SIG-M5 treated with dmso at 0.1 percent for 504 hours (cell line): ENCODE results near the gene MSI2.
A peak's percentile ranks its signal among the peaks of the same experiment; 100 is the strongest.

Experiments
- DNase-seq: peaks from one replicate; lab custom pipeline; 2025; ENCODE audit not compliant: unreplicated experiment; lab: John Stamatoyannopoulos, UW

MSI2 gene

DNA sequence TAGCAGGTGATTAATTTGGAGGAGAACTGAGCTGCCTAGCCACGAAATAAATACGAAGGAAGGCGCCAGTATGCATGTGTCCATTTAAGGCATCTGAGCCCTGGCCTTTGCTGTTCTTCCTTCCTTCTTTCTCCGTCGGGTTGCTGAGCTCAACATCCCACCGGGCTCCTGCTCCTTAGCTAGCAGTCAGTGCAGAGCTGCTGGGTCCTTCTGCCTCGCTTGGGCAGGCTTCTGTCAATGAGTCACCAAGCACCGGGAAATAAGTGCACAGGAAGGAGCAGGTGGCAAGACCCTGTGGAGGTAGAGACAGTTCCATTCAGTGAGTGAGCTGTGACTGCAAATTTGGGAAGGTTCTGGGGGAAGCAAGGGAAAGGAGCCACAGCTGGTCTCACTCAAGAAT lies 368.1 kb downstream of the MSI2 start:
- no peak for DNase-seq

DNA sequence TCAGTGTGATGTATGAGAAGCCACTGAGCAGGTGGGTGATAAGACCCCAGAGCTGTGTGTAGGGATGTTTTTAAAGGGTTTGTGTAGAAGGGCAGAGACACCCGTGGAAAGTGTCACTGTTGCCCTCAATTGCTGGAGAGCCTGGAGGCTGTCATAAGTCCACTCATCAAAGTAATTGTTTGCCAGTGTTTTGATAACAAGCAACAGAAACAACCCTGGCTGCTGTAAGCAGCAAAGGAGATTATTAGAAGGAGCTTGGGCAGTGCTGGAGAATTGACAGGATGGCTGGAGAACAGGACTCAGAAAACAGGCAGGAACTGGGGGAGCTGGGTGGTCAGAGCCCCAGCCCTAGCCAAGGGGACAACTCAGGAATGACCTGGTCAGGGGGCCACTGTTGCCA lies 369.2 kb downstream of the MSI2 start:
- no peak for DNase-seq

DNA sequence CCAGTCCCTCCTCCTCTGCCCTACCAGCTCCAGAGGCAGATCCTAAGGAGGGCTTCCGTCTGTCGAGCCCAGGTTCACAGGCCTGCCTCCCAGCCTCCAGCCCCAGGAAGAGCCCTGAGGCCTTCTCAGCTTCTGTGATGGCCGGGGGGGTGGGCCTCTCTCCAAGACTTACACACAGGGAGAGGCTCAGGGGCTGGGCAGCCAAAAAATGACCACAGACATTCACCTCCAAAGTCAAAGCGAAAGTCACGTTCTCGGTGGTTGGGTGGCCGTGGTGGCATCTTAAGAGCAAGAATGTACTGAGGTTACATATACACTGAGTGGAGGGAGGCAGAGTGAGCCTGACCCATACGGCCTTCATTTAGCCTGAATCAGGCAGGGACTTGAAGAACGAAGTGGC lies 369.6 kb downstream of the MSI2 start:
- DNase-seq, result no peak

DNA sequence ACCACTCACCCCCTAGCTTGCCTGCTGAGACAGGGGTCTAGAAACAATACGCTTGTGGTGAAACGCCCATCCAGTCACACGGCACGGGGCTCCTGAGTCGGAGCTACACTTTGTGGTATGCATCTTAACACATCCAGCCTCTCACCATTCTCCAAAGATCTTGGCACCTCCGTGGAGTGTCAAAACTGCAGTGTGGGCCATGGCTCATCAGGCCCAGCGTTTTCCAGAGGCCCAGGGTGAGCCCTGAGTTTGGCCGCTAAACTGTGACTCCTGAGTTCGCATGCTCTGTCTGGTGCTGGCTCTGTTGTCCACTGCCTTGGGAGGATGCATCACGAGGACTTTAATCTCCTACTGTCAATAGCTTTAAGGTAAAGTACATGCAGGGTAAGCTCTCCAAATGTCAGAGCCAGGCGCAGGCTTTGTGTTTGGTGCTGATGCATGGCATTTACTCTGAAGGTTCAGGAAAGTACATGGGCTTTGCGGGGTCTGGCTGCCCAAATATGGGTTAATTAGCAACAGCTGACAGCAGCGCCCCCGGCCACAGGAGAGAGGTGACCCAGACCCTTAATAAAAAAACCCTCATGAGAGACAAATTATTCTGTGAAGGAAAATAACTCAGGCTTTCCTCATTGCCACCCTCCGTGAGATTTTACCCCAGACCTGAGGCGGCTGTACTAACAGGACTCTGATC lies 370.3 kb downstream of the MSI2 start:
- no peak for DNase-seq

DNA sequence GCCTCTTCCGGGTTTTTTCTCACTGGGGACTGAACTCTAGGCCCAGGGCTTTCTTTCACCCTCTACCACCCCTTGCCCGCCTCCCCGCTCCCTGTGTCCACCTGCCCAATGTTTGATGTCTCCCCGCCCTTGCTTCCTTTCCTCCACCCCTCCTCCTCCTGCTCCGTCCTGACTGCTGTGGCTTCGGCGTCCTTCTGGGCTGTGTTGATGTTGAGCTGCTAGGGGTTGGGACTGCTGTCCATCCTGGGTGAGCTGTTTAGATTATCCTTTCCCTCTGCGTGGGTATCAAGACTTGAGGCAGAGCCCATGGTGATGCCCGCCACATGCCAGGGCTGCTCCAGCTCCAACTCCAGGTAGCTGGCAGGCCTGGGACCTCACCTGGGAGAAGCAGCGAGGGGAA lies 371.3 kb downstream of the MSI2 start:
- DNase-seq, result no peak

DNA sequence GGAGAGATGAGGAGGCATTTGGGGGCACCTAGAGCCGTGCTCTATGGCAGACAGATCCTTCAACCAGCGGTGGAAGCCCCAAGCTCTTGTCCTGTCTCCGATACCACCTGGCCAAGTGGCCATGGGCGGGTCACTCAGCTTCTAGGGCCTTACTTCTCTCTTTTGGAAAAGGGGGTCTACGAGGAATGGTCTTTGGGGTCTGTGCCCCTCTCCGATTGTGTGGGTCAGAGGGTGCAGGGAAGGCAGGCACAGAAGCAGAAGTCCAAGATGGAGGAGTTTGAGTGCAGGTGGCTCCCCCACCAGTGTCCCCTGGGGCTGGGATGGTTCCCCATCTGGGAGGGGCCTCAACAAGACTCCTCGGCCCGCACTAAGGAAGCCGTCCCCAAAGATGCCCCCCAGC lies 372.1 kb downstream of the MSI2 start:
- no peak for DNase-seq

DNA sequence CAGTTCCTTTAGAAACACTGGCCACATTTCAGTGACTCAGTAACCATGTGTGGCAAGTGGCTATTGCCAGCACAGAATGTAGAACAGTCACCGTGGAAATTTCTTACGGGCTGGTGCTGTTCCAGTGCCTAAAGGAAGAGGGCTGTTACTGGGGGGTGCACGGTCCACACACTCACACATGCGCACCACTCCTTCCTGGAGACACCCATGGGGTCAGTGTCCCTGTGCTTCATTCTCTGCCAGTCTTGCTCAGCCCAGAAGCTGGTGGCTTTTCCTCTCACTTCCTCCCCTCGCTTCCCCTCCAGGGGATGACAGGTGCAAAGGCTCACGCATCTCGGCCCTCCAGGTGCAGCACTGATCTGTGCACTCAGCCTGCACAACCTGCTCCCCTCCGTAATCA lies 373.1 kb downstream of the MSI2 start:
- peak; percentile 78 for DNase-seq

DNA sequence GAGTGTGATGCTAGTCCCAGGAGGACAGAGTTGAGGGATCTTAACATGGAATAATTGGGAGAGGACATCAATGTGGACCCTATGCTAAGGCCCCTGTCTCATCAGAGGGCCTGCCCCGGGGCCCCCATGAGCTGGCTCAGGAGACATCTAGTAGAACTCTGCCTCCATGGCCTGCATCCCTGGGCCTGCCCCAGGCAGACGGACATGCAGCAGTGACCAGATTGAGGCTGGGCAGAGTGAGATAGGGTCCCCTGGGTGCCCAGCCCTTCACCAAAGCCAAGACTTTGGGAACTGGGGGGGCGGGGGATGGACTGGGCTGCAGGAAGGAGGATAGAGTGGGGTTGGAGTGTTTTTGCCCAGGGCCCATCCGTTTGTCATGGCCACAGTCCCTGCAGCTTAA lies 373.6 kb downstream of the MSI2 start:
- no peak for DNase-seq

DNA sequence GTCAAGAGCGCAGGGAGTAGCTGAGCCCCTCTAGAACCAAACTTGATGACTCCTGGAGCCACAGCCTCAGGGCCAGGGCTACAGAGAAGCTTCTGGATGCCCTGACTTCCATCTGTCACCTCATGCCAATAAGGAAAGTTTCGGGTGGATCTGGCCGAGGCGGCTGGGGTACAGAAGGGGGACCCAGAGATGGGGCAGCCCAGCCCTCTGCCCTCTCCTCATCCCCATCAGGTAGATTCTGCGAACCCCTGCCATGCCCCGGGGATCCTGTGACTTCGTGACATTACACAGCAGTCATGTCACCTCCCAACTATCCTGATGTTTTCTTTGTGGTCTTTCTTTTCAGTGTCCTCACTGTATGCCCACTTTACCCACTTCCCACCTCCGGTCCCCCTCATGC lies 374.4 kb downstream of the MSI2 start:
- DNase-seq, result no peak

DNA sequence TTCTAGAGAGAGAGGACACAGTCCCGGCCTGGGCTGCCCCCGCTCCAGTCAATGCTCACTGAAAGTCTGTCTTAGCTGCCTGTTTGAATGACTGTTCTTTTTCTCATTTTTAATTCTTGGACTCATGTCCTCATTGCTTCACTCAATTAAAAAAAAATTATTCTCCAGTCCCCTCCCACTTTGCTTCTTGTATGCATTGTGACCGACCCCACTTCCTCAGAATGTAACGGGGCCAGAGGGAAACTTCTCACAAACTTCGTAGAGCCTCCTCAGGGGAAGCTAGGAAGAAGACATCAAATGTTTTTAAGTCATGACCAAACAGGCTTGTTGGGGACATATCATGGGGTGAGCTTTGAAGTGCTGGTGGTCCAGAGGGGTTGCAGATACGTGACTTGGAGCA lies 375.5 kb downstream of the MSI2 start:
- no peak for DNase-seq

DNA sequence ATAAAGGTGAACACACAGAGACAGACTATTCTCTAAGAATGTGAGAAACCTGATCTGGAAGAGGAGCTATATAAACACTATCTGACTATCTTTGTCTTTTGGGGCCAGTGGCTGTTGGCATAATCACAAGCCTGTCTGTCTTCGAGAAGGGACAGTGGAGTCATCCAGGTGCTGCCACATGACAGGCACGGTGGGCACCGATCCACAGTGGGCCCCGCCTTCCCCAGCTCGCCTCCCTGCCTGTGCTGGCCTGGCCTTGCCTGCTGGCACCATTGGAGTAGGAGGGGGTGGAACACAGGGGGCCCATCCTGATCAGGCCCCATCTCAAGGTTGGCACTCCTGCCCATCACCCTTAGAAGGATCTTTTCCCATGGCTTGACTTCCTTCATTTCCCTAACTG lies 376.0 kb downstream of the MSI2 start:
- DNase-seq, result no peak

DNA sequence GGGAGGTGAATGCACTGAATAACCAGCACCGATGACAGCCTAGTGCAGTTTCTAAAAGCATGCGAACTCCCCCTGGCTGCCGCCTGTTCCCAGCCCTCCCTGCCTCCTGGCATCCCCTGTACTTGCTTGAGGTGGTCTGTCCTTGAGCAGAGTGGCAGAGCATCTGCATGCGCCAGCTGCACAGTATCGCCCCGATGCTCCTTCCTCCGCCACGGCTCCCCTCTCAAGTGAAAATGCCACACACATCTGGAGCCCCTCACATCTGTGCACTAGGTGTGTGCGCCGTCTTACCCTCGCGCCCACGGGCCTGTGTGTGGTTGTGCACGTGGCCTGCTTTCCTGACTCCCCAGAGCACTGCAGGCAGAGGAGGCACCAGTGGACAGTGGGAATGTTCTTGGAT lies 376.9 kb downstream of the MSI2 start:
- no peak for DNase-seq

DNA sequence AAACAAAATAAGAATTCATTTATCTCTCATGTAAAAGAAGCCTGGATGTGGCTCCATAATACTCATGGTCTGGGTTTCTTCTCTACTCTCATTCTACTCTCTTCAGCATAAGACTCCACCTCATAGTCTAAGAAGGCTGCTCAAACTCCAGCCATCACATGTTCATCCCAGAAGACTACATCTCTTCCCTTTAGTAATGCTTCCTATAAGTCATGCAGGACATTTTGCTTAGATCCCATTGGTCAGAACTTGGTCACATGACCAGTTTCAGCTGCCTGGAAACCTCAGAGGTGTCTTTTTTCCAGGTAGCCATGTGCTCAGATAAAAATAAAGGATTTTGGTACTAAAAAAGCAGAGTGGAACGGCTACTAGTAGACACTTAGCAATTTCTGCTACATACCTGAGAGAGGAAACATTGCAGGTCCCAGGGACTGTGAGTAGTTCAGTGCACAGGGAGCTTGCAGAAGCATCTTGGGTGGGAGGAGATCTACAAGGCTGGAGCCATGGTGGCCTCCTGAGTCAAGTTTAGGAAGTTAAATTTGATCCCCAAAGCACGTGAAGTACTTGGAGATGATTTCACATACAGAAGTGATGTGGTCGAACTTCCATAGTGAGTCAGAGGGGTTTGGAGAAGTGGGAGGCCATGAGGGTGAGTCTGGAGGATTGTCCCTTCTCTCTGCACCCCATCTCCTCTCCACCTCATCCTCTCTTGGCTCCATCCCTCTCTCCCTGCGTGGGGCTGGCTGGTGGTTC lies 378.6 kb downstream of the MSI2 start:
- DNase-seq, result no peak

DNA sequence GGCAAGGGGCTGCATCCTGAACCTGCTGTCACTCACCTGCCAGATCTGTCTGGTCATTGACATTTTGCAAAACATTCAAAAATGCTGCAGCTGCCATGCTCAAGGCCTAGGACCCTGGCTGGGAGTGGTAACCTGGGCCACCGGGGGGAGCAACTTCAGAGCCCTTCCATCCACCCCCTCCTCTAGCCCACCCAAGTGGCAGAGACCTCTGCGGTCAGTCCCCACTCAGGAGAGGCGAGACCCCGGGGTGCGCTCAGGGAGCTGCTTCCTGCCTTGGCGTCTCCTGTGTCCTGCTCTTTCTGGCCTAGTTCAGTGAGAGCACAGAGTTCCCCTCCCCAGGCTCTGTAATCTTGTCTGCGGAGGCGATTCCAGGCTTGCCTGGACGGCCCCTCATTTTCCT lies 380.0 kb downstream of the MSI2 start:
- no peak for DNase-seq

DNA sequence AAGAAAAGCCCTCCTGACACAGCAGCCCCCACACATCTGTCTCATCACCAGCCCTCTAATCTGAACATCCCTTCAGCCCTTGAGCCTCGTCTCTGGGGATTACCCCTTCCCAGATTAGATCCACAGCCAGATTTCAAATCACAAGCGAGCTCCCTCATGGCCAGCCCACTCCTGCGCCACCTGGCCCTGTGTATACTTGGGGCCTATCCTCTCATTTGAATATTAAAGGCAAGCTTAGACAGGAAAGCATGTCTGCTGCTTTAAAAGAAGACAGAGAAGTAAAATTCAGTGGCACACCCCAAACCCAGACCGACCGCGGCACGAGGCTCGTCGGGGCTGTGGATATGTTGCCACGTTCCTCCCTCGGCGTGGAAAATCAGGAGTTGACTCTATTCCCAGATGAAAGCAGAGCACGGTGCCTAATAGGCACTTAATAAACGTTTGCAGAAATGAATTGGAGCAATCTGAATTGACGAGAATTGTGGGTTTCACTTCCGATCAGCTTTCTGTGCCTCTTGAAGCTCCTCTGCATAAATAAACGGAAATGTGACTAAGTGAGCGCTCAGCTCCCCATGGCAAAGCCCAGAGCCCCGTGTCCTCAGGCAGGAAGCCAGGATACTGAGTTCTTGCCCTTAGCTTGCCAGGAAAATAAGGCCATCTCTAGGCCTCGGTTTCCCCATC lies 380.8 kb downstream of the MSI2 start:
- DNase-seq, result no peak

DNA sequence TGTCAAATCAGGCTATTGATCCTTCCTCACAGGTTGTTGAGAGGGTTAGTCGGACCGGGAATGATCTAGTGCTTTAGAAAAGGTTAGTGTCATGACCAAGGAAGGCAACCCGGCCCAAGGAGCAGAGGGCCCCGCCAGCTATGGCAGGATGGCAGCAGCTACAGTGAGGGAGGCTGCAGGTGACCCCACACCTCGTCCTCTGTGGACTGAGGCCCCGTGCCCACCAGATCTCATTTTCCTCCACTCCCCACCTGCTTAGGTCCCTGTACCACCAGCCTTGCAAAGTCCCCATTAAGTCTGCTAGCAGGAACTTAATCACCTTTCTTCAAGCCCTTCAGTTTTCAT lies 381.3 kb downstream of the MSI2 start:
- no peak for DNase-seq

DNA sequence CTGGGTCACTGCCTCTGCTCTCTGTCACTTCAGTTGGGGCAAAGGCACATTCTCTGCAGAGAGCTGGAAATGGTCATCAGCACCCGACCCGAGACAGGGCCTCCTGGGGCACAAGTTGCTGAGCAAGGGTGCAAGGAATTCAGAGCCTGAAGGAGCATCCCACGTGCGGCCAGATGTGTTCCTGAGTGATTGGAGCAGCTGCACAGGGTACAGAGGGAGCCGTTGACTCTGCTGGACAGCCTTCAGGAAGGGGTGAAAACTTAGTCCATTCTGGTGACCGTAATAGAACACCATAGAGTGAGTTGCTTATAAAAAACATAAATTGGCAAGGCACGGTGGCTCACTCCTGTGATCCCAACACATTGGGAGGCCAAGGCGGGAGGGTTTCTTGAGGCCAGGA lies 382.0 kb downstream of the MSI2 start:
- DNase-seq, result no peak

DNA sequence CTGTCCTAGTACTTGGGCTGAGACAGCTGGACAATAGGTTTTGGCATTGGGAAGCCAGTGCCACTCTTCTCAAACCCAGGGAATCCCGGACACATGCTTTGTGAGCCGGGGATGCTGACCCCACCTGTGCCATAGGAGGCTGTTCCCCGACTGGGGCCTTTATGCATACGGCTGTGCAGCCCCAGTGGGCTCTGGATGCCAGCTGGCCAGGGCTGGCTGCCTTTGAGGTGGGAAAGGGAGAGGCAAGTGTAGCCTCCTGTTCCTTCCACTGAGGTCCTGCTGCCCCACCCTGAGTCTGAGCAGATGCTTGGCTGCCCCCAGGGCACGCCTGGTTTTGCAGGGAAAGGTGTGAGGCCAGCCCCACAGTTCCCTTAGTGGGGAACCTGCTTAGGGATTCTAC lies 383.1 kb downstream of the MSI2 start:
- no peak for DNase-seq

DNA sequence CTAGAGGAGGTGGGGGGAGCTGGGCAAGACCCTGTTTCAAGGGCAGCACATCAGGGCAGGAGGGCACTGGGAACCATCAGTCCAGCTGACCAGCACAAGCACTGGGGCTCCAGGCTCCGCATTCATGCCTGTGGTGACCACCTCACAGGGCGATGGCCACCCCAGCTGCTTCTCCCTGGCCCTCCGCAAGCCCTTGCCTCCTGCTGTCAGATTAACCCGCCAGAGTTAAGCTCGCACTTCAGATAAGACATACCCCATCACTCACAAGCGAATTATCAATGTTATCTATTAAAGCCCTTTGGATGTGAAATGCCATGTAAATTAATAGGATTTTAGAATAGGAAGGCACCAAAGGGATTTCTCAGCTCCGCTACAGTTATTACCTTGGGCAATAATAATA lies 383.8 kb downstream of the MSI2 start:
- no peak for DNase-seq

DNA sequence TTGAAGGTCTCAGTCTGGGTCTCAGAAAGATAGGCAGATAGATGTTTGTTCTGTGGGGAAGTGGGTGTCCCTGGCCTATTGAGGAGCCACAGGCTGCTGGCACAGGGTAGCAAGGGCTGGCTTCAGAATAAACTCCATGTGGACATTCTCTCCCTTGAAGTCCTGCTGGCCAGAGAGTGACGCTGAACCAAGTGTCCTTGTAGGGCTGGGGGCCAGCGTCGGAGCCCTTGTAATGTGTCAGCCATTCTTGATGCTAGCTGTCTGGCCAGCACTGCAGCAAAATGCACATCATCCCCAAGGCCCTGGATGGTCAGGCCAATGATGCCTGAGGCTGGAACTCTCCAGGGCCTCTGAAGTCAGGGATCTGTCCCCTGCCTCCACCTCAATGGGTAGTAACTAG lies 385.4 kb downstream of the MSI2 start:
- no peak for DNase-seq

DNA sequence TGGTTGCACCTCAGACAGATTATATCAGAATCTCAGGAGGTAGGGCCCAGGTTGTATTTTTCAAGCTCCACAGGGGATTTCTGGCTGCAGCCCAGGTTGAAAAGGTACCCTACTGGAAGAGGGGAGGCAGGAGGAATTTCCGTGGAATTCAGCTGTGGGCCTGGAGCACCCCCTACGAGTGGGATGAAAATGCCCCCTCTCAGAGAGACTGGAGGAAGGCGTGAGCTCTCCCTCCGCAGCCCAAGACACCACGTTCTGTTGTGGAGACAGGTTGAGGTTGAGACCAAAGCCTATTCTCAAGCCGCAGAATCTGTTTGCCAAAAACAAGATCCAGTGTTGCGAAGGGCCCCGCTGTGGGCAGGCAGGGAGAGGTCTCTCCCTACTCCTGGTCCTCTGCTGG lies 386.7 kb downstream of the MSI2 start:
- DNase-seq, result no peak

DNA sequence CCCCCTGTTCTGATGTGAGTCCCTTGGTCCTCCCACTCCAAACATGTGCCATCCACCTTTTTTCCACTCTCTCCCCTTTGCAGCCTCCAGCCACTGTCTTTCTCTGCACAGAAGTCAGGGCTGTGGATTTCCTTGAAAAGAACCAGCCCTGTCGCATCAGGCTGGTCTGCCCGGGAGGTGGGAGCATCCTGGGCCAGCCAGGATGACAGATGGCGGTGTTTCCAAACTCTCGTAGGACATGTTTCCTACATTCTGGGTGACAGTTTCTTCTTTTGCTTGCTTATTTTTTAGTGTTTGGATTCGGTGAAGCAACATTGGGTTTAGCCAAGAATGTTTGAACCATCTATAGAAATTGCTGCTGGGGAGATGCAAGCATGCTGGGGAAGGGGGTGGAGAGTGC lies 388.0 kb downstream of the MSI2 start:
- DNase-seq, result no peak
